Measurements from ENCODE around the gene SSUH2. TPM values are rescaled to one million over a fixed set of nuclear protein-coding genes. Genes with fewer than 3 reads are reported as not detected.
A peak's percentile ranks its signal among the peaks of the same experiment; 100 is the strongest.

The SSUH2 gene
- total RNA-seq, 3 donors from 2014 or later = 0.15 to 0.33 TPM; not detected in 1

GRCh38 chr3:8631661-8632060 is 12.9 kb downstream of the SSUH2 start:
- intact Hi-C loops (cut with DNase I; ENCODE audit: low total_unique reads) = no loop called here
- no peak for TF ChIP-seq CTCF (IDR thresholded peaks at IDR 0.05)
- TF ChIP-seq POLR2AphosphoS5 (IDR thresholded peaks at IDR 0.05) = no peak
- no peak for TF ChIP-seq POLR2A (IDR thresholded peaks at IDR 0.05)
- H3K4me3 ChIP-seq = no peak overlapping the region
- no peaks in the 10 kb centered on the region for H3K4me1 ChIP-seq
- DNase-seq (ENCODE audit: low spot score in 2 of 2) = no peak
- no peak overlapping the region for H3K27ac ChIP-seq
- H3K36me3 ChIP-seq = no peaks in the 10 kb centered on the region
- no peaks in the 10 kb centered on the region for H3K27me3 ChIP-seq
- H3K9me3 ChIP-seq = no peaks in the 10 kb centered on the region

GRCh38 chr3:8629151-8630021 is 15.2 kb downstream of the SSUH2 start:
- TF ChIP-seq CTCF (IDR thresholded peaks at IDR 0.05) (no peak), POLR2AphosphoS5 (IDR thresholded peaks at IDR 0.05) (peak in 2 of 3 donors; percentile 47 to 62)
- no peaks in the 10 kb centered on the region for H3K27me3 ChIP-seq
- no peak overlapping the region for H3K27ac ChIP-seq
- H3K4me1 ChIP-seq = no peaks in the 10 kb centered on the region
- intact Hi-C loops (cut with DNase I; ENCODE audit: low total_unique reads) = no loop called here
- DNase-seq (ENCODE audit: low spot score in 2 of 2) = peak; percentile 74 to 90
- no peak overlapping the region for H3K4me3 ChIP-seq
- H3K36me3 ChIP-seq = no peaks in the 10 kb centered on the region
- no peaks in the 10 kb centered on the region for H3K9me3 ChIP-seq

GRCh38 chr3:8627949-8628348 is 16.6 kb downstream of the SSUH2 start:
- H3K4me1 ChIP-seq = no peaks in the 10 kb centered on the region
- H3K27me3 ChIP-seq = no peaks in the 10 kb centered on the region
- no peak overlapping the region for H3K27ac ChIP-seq
- H3K9me3 ChIP-seq = no peaks in the 10 kb centered on the region
- TF ChIP-seq CTCF (IDR thresholded peaks at IDR 0.05) (no peak), POLR2A (IDR thresholded peaks at IDR 0.05) (no peak), POLR2AphosphoS5 (IDR thresholded peaks at IDR 0.05) (no peak)
- intact Hi-C loops (cut with DNase I; ENCODE audit: low total_unique reads) = no loop called here
- no peak overlapping the region for H3K4me3 ChIP-seq
- DNase-seq (ENCODE audit: low spot score in 2 of 2) = no peak
- no peaks in the 10 kb centered on the region for H3K36me3 ChIP-seq

- intact Hi-C loops (cut with DNase I; ENCODE audit: low total_unique reads) = no loop called here
- no peak for TF ChIP-seq CTCF (IDR thresholded peaks at IDR 0.05)
- no peak for TF ChIP-seq POLR2A (IDR thresholded peaks at IDR 0.05)
- no peak for TF ChIP-seq POLR2AphosphoS5 (IDR thresholded peaks at IDR 0.05)
- DNase-seq (ENCODE audit: low spot score in 2 of 2) = no peak
- no peaks in the 10 kb centered on the region for H3K4me1 ChIP-seq
- no peak overlapping the region for H3K27ac ChIP-seq
- no peaks in the 10 kb centered on the region for H3K9me3 ChIP-seq
- H3K4me3 ChIP-seq = no peak overlapping the region
- no peaks in the 10 kb centered on the region for H3K27me3 ChIP-seq
- H3K36me3 ChIP-seq = no peaks in the 10 kb centered on the region
These were observed 17.2 kb downstream of the SSUH2 start for GRCh38 chr3:8627201-8627940.

GRCh38 chr3:8625991-8626390 is 18.6 kb downstream of the SSUH2 start:
- H3K27me3 ChIP-seq = no peaks in the 10 kb centered on the region
- H3K36me3 ChIP-seq = no peaks in the 10 kb centered on the region
- no peak for TF ChIP-seq POLR2A (IDR thresholded peaks at IDR 0.05)
- no peak for TF ChIP-seq CTCF (IDR thresholded peaks at IDR 0.05)
- no peak for TF ChIP-seq POLR2AphosphoS5 (IDR thresholded peaks at IDR 0.05)
- DNase-seq (ENCODE audit: low spot score in 2 of 2) = no peak
- H3K4me3 ChIP-seq = no peak overlapping the region
- no peaks in the 10 kb centered on the region for H3K9me3 ChIP-seq
- intact Hi-C loops (cut with DNase I; ENCODE audit: low total_unique reads) = no loop called here
- no peaks in the 10 kb centered on the region for H3K4me1 ChIP-seq
- no peak overlapping the region for H3K27ac ChIP-seq
